ENCODE data around the gene QPCT.

Gene QPCT

DNA sequence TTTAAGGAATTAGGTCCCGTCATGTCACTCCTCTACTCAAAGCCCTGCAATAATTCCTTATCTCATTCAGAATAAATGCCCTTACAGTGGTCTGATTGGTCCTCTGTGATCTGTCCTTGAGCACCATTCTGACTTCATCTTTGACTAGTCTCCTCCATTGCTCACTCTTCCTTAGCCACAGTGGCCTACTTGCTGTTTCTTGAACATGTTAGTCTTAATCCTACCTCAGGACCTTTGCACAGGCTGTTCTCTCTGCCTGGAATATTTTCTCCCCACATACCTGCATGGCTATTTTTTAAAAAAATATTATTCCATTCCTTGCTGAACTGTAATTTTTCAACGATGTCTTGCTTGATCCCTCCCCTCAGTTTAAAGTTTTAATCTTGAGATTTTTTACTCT lies 48.0 kb downstream of the QPCT start:
- no peak for DNase-seq (ENCODE audit: low read depth)
- no peak overlapping the region for H3K4me3 ChIP-seq (ENCODE audit: control insufficient read depth, low read depth, low read length)
- TF ChIP-seq CTCF (IDR thresholded peaks at IDR 0.05; ENCODE audit: control insufficient read depth, insufficient read depth, low read depth, low read length, missing control alignments), result no peak

DNA sequence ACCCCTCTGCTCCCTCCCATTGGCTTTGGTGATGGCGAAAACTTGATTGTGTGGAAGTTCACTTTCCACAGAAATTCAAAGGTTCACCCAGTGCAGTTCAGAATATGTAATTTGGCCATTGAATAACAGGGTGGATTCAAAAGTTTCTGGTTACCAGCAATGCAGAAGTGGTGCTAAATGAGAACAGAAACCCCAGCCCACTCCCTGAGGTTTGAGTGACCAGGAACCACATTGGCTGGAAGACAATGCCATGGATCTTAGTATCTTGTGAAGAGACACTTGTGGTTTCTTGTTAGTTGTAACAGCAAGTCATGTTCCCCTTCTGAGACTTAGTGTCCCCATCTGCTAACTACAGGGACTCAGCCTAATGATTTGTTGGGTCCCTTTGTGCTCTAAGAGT lies 49.8 kb downstream of the QPCT start:
- H3K4me3 ChIP-seq (ENCODE audit: control insufficient read depth, low read depth, low read length), result no peak overlapping the region
- DNase-seq (ENCODE audit: low read depth), result no peak
- TF ChIP-seq CTCF (IDR thresholded peaks at IDR 0.05; ENCODE audit: control insufficient read depth, insufficient read depth, low read depth, low read length, missing control alignments), result no peak

- TF ChIP-seq CTCF (IDR thresholded peaks at IDR 0.05; ENCODE audit: control insufficient read depth, insufficient read depth, low read depth, low read length, missing control alignments), result no peak
- DNase-seq (ENCODE audit: low read depth), result no peak
- H3K4me3 ChIP-seq (ENCODE audit: control insufficient read depth, low read depth, low read length), result no peak overlapping the region
These were observed 50.5 kb downstream of the QPCT start for GRCh38 chr2:37394796-37395555.

GRCh38 chr2:37396890-37397565 lies 52.6 kb downstream of the QPCT start:
- no peak for TF ChIP-seq CTCF (IDR thresholded peaks at IDR 0.05; ENCODE audit: control insufficient read depth, insufficient read depth, low read depth, low read length, missing control alignments)
- H3K4me3 ChIP-seq (ENCODE audit: control insufficient read depth, low read depth, low read length), result no peak overlapping the region
- DNase-seq (ENCODE audit: low read depth), result no peak

DNA sequence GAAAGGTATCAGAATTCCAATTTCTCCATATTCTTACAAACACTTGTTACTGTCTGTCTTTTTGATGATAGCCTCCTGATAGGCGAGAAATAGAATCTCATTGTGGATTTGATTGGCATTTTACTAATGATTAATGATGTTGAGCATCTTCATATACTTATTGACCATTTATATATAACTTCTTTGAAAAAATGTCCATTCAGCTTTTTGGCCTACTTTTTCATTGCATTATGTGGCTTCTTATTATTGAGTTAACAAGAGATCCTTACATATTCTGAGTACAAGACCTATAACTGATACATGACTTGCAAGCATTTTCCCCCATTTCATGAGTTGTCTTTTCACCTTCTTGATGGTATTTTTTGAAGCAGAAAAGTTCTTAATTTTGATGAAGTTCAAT lies 54.6 kb downstream of the QPCT start:
- DNase-seq (ENCODE audit: low read depth), result no peak
- no peak overlapping the region for H3K4me3 ChIP-seq (ENCODE audit: control insufficient read depth, low read depth, low read length)
- no peak for TF ChIP-seq CTCF (IDR thresholded peaks at IDR 0.05; ENCODE audit: control insufficient read depth, insufficient read depth, low read depth, low read length, missing control alignments)

DNA sequence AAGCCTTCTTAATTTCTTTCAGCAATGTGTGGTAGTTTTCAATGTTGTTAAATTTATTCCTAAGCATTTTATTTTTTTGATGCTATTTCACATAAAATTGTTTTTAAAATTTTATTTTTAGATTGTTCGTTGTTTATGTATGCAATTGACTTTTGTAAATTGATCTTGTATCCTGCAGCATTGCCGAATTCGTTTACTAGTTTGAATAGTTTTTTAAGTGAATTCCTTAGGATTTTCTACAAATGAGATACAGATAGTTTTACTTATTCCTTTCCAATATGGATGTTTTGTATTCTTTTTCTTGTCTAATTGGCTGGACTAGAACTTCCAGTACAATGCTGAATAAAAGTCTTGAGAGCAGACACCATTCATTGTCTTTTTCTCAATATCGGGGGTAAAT lies 55.6 kb downstream of the QPCT start:
- DNase-seq (ENCODE audit: low read depth), result no peak
- no peak for TF ChIP-seq CTCF (IDR thresholded peaks at IDR 0.05; ENCODE audit: control insufficient read depth, insufficient read depth, low read depth, low read length, missing control alignments)
- no peak overlapping the region for H3K4me3 ChIP-seq (ENCODE audit: control insufficient read depth, low read depth, low read length)

Measured in AG09309 (cell line).